ENCODE results near the gene SIGLEC10. TPM values are rescaled to one million over a fixed set of nuclear protein-coding genes. Genes with fewer than 3 reads are reported as not detected.

The SIGLEC10 gene
- total RNA-seq, 1 donor from 2014 or later = 0.04 TPM

GRCh38 chr19:51461723-51462161 is 44.3 kb upstream of the SIGLEC10 start:
- no peak overlapping the region for H3K4me3 ChIP-seq (ENCODE audit: low read depth, low read length)
- TF ChIP-seq CTCF (IDR thresholded peaks at IDR 0.05; ENCODE audit: insufficient read depth, low read length, poor library complexity, severe bottlenecking) = no peak
- no peaks in the 10 kb centered on the region for H3K36me3 ChIP-seq (ENCODE audit: control insufficient read depth, insufficient read depth, low read length)
- H3K27me3 ChIP-seq (ENCODE audit: control insufficient read depth, insufficient read depth, low read length) = no peaks in the 10 kb centered on the region
- DNase-seq (ENCODE audit: low read depth) = no peak

- no peaks in the 10 kb centered on the region for H3K27me3 ChIP-seq (ENCODE audit: control insufficient read depth, insufficient read depth, low read length)
- no peaks in the 10 kb centered on the region for H3K36me3 ChIP-seq (ENCODE audit: control insufficient read depth, insufficient read depth, low read length)
- TF ChIP-seq CTCF (IDR thresholded peaks at IDR 0.05; ENCODE audit: insufficient read depth, low read length, poor library complexity, severe bottlenecking) = no peak
- no peak for DNase-seq (ENCODE audit: low read depth)
- H3K4me3 ChIP-seq (ENCODE audit: low read depth, low read length) = no peak overlapping the region
Measured at GRCh38 chr19:51460164-51460992, 42.9 kb upstream of the SIGLEC10 start.

GRCh38 chr19:51458899-51459505 is 41.6 kb upstream of the SIGLEC10 start:
- no peak for DNase-seq (ENCODE audit: low read depth)
- Histone ChIP-seq H3K27me3 (ENCODE audit: control insufficient read depth, insufficient read depth, low read length) (no peaks in the 10 kb centered on the region), H3K36me3 (ENCODE audit: control insufficient read depth, insufficient read depth, low read length) (no peaks in the 10 kb centered on the region), H3K4me3 (ENCODE audit: low read depth, low read length) (no peak overlapping the region)
- TF ChIP-seq CTCF (IDR thresholded peaks at IDR 0.05; ENCODE audit: insufficient read depth, low read length, poor library complexity, severe bottlenecking) = no peak

- H3K4me3 ChIP-seq (ENCODE audit: low read depth, low read length) = no peak within 1 kb of the TSS
- DNase-seq (ENCODE audit: low read depth) = no peak
- no peaks in the 10 kb centered on the region for H3K36me3 ChIP-seq (ENCODE audit: control insufficient read depth, insufficient read depth, low read length)
- no peaks in the 10 kb centered on the region for H3K27me3 ChIP-seq (ENCODE audit: control insufficient read depth, insufficient read depth, low read length)
- no peak for TF ChIP-seq CTCF (IDR thresholded peaks at IDR 0.05; ENCODE audit: insufficient read depth, low read length, poor library complexity, severe bottlenecking)
Measured at GRCh38 chr19:51458051-51458645, 40.7 kb upstream of the SIGLEC10 start, which contains the start of gene SIGLEC8. Gene SIGLEC8, minus strand, starts transcription at chr19:51458454. Its CDS starts 67 bp downstream, at chr19:51458387.

- DNase-seq (ENCODE audit: low read depth) = no peak
- no peaks in the 10 kb centered on the region for H3K27me3 ChIP-seq (ENCODE audit: control insufficient read depth, insufficient read depth, low read length)
- no peak for TF ChIP-seq CTCF (IDR thresholded peaks at IDR 0.05; ENCODE audit: insufficient read depth, low read length, poor library complexity, severe bottlenecking)
- H3K4me3 ChIP-seq (ENCODE audit: low read depth, low read length) = no peak overlapping the region
- no peaks in the 10 kb centered on the region for H3K36me3 ChIP-seq (ENCODE audit: control insufficient read depth, insufficient read depth, low read length)
Measured at GRCh38 chr19:51457351-51458013, 40.0 kb upstream of the SIGLEC10 start.

Measured in kidney epithelial cell (primary cell).